GM19452 (cell line): ENCODE measurements around the gene DGKQ.
"Not testable (repeated sequence)": the region's sequence is repeated elsewhere in the genome, so short reads cannot be mapped to it uniquely, and the experiment has no call there.

Experiments
- ATAC-seq: cut with Tn5 transposase; IDR thresholded peaks from one replicate; pipeline ENCODE4 v1.9.1; 2021; ENCODE audit not compliant: unreplicated experiment

DGKQ gene

GRCh38 chr4:929096-929765 lies 44.1 kb downstream of the DGKQ start:
- no peak for ATAC-seq

GRCh38 chr4:927566-927965 lies 45.8 kb downstream of the DGKQ start:
- not testable (repeated sequence) for ATAC-seq

- no peak for ATAC-seq
Measured at GRCh38 chr4:926538-926937, 46.8 kb downstream of the DGKQ start.

- no peak for ATAC-seq
Measured at GRCh38 chr4:925771-926500, 47.4 kb downstream of the DGKQ start.

- ATAC-seq: no peak
Measured at GRCh38 chr4:925171-925570, 48.2 kb downstream of the DGKQ start.

GRCh38 chr4:924107-925096 lies 49.0 kb downstream of the DGKQ start:
- ATAC-seq: no peak

- no peak for ATAC-seq
Measured at GRCh38 chr4:921830-922331, 51.5 kb downstream of the DGKQ start.

GRCh38 chr4:919004-919680 lies 54.2 kb downstream of the DGKQ start:
- ATAC-seq: not testable (repeated sequence)

GRCh38 chr4:918591-918990 lies 54.8 kb downstream of the DGKQ start:
- ATAC-seq: not testable (repeated sequence)

GRCh38 chr4:917992-918391 lies 55.4 kb downstream of the DGKQ start:
- ATAC-seq: no peak

- ATAC-seq: no peak
Measured at GRCh38 chr4:917466-917865, 55.9 kb downstream of the DGKQ start.

- no peak for ATAC-seq
Measured at GRCh38 chr4:915595-915994, 57.8 kb downstream of the DGKQ start.

- no peak for ATAC-seq
Measured at GRCh38 chr4:915041-915474, 58.3 kb downstream of the DGKQ start.

GRCh38 chr4:914531-914930 lies 58.8 kb downstream of the DGKQ start:
- no peak for ATAC-seq

- no peak for ATAC-seq
Measured at GRCh38 chr4:913280-913618, 60.1 kb downstream of the DGKQ start.

- no peak for ATAC-seq
Measured at GRCh38 chr4:912548-913279, 60.7 kb downstream of the DGKQ start.

- ATAC-seq: no peak
Measured at GRCh38 chr4:911871-912490, 61.4 kb downstream of the DGKQ start.

- ATAC-seq: no peak
Measured at GRCh38 chr4:911221-911751, 62.1 kb downstream of the DGKQ start.

- no peak for ATAC-seq
Measured at GRCh38 chr4:910366-911091, 62.8 kb downstream of the DGKQ start.
